ENCODE measurements around the gene PTPRM. TPM values are rescaled to one million over a fixed set of nuclear protein-coding genes. Genes with fewer than 3 reads are reported as not detected.

PTPRM gene
- total and polyA plus RNA-seq, 2 of the 4 experiments (the other 2 are of a cell fraction) = 28.3 to 51.2 TPM

DNA sequence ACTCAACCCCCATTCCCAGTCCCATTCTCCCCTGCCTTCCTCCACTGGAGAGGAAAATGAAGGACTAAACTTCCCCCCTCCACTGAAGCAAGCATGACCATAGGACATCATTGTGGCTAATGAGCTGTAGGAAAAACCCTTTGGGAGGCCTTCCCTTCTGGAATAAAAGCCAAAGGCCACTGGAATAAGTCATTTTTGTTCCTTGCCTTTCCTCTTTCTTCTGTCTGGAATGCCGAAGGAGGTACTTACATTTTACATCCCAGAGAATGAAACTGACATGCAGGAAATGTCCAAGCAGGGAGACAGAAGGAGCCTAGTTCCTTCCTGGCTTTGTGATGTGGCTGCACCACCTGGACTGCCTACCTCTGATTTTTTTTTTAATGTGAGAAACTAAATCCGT lies 9.1 kb upstream of the PTPRM start:
- Histone ChIP-seq H3K79me1 (ENCODE audit: low read depth in 1 of 2, low read length in 2 of 2) (no peaks in the 10 kb centered on the region), H3K18ac (ENCODE audit: low read depth, low read length) (no peak overlapping the region), H2AFZ (replicated peaks; ENCODE audit: low read length, poor library complexity) (no peak overlapping the region), H3K56ac (ENCODE audit: extremely low read depth, insufficient read depth, low read length) (no peak overlapping the region), H3K9ac (ENCODE audit: low read depth, low read length) (no peak overlapping the region), H4K20me1 (ENCODE audit: insufficient read depth, low read length) (no peaks in the 10 kb centered on the region), H4K91ac (ENCODE audit: insufficient read depth, low read depth, low read length) (no peak overlapping the region), H3K36me3 (ENCODE audit: control insufficient read depth, insufficient read depth, low read length) (no peaks in the 10 kb centered on the region), H3K9me1 (ENCODE audit: insufficient read depth, low read length) (0 out of 2 replicates have a peak, but pooled peaks cover 2% of the 10 kb centered on the region), H3K23ac (ENCODE audit: low read depth, low read length) (no peak overlapping the region), H2BK20ac (ENCODE audit: low read depth, low read length) (no peak overlapping the region), H3K4me3 (ENCODE audit: insufficient read depth, low read depth, low read length) (no peak overlapping the region), H3K9me3 (ENCODE audit: control insufficient read depth, insufficient read depth, low read length) (no peaks in the 10 kb centered on the region), H3K4me2 (ENCODE audit: low read depth, low read length) (no peak overlapping the region), H2BK15ac (ENCODE audit: low read depth, low read length) (no peak overlapping the region), H2AK5ac (ENCODE audit: low read depth, low read length) (no peak overlapping the region), H3K4ac (ENCODE audit: low read depth, low read length) (no peak overlapping the region), H2AK9ac (replicated peaks; ENCODE audit: low read depth, low read length, poor library complexity) (no peak overlapping the region), H3K14ac (replicated peaks; ENCODE audit: low read depth, low read length) (no peak overlapping the region), H4K5ac (ENCODE audit: low read depth, low read length) (no peak overlapping the region), H2BK5ac (ENCODE audit: low read depth, low read length, poor library complexity, severe bottlenecking) (no peak overlapping the region), H3K4me1 (ENCODE audit: control insufficient read depth, insufficient read depth, low read length) (peaks cover 4% of the 10 kb centered on the region), H4K8ac (ENCODE audit: low read depth in 2 of 2, low read length in 2 of 2) (no peak overlapping the region), H3K27ac (ENCODE audit: insufficient read depth, low read length) (no peak overlapping the region), H2BK120ac (ENCODE audit: low read depth, low read length) (no peak overlapping the region), H3K27me3 (ENCODE audit: control insufficient read depth, insufficient read depth, low read length) (peaks cover 9% of the 10 kb centered on the region)
- ChIA-PET POLR2A (ENCODE audit: unreplicated experiment) (no interaction called here), CTCF (interaction anchor here (1.7 kb wide), 1 partner anchor 285 kb away, joined by 3 read pairs; no protein-coding TSS in a partner anchor)
- WGBS, 2 experiments (ENCODE audit: extremely low coverage in 2 of 2, insufficient read length in 1 of 2) = no CpG with 5 or more reads among the region's 2 CpGs
- BruUV-seq (replicated peaks) = no TSS peak
- intact Hi-C loops (cut with micrococcal nuclease) (no loop called here), in situ Hi-C loops (cut with MboI; ENCODE audit: low sequenced_read_pairs) (no loop called here), dilution Hi-C loops (cut with HindIII; ENCODE audit: low sequenced_read_pairs, unreplicated experiment) (no loop called here)
- TF ChIP-seq, protein P1, sequence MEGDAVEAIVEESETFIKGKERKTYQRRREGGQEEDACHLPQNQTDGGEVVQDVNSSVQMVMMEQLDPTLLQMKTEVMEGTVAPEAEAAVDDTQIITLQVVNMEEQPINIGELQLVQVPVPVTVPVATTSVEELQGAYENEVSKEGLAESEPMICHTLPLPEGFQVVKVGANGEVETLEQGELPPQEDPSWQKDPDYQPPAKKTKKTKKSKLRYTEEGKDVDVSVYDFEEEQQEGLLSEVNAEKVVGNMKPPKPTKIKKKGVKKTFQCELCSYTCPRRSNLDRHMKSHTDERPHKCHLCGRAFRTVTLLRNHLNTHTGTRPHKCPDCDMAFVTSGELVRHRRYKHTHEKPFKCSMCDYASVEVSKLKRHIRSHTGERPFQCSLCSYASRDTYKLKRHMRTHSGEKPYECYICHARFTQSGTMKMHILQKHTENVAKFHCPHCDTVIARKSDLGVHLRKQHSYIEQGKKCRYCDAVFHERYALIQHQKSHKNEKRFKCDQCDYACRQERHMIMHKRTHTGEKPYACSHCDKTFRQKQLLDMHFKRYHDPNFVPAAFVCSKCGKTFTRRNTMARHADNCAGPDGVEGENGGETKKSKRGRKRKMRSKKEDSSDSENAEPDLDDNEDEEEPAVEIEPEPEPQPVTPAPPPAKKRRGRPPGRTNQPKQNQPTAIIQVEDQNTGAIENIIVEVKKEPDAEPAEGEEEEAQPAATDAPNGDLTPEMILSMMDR (conservative IDR thresholded peaks at IDR 0.05; ENCODE audit: low read depth, low read length) = no peak
- TF ChIP-seq RFX5 (IDR thresholded peaks at IDR 0.05; ENCODE audit: low read depth, low read length) (no peak), CHD1 (IDR thresholded peaks at IDR 0.05; ENCODE audit: low read depth, low read length) (no peak), POLR2A (IDR thresholded peaks at IDR 0.05; ENCODE audit: low read depth, low read length) (no peak), RCOR1 (IDR thresholded peaks at IDR 0.05; ENCODE audit: insufficient replicate concordance, low read length) (no peak), NFE2L2 (IDR thresholded peaks at IDR 0.05; ENCODE audit: low read depth, low read length) (no peak), MAFK (IDR thresholded peaks at IDR 0.05; ENCODE audit: low read depth, low read length) (no peak), FOS (IDR thresholded peaks at IDR 0.05; ENCODE audit: low read depth, low read length) (no peak), RAD21 (IDR thresholded peaks at IDR 0.05; ENCODE audit: low read length) (no peak), CEBPB (IDR thresholded peaks at IDR 0.05; ENCODE audit: low read depth, low read length) (no peak), MXI1 (IDR thresholded peaks at IDR 0.05; ENCODE audit: borderline replicate concordance, low read depth, low read length) (no peak), MAZ (IDR thresholded peaks at IDR 0.05; ENCODE audit: borderline replicate concordance, low read depth, low read length) (no peak), BHLHE40 (IDR thresholded peaks at IDR 0.05; ENCODE audit: low read depth, low read length) (no peak), SMC3 (IDR thresholded peaks at IDR 0.05; ENCODE audit: low read depth, low read length) (no peak)
- TF ChIP-seq, protein P2, sequence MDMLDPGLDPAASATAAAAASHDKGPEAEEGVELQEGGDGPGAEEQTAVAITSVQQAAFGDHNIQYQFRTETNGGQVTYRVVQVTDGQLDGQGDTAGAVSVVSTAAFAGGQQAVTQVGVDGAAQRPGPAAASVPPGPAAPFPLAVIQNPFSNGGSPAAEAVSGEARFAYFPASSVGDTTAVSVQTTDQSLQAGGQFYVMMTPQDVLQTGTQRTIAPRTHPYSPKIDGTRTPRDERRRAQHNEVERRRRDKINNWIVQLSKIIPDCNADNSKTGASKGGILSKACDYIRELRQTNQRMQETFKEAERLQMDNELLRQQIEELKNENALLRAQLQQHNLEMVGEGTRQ (IDR thresholded peaks at IDR 0.05; ENCODE audit: low read depth, low read length) = no peak
- TF ChIP-seq, protein P3, sequence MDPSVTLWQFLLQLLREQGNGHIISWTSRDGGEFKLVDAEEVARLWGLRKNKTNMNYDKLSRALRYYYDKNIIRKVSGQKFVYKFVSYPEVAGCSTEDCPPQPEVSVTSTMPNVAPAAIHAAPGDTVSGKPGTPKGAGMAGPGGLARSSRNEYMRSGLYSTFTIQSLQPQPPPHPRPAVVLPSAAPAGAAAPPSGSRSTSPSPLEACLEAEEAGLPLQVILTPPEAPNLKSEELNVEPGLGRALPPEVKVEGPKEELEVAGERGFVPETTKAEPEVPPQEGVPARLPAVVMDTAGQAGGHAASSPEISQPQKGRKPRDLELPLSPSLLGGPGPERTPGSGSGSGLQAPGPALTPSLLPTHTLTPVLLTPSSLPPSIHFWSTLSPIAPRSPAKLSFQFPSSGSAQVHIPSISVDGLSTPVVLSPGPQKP (IDR thresholded peaks at IDR 0.05; ENCODE audit: borderline replicate concordance, low read depth, low read length) = no peak
- DNase-seq = no peak
- ATAC-seq (ENCODE audit: low read depth) = no peak
